Measurements from ENCODE around the gene ZBTB21. TPM values are rescaled to one million over a fixed set of nuclear protein-coding genes. Genes with fewer than 3 reads are reported as not detected.

Gene ZBTB21
- total and polyA plus RNA-seq, 10 donors: 1.9 to 21.7 (median 14.0) TPM

GRCh38 chr21:42021371-42022090 lies 11.4 kb upstream of the ZBTB21 start:
- no peaks in the 10 kb centered on the region for H3K9me3 ChIP-seq
- DNase-seq: no peak
- no peak overlapping the region for H3K4me3 ChIP-seq
- H3K27me3 ChIP-seq (replicated peaks in 1 of 7): peaks cover 0 to 5% (median 0%) of the 10 kb centered on the region in 7 donors
- H3K27ac ChIP-seq: no peak overlapping the region
- intact Hi-C loops (cut with DNase I; ENCODE audit: low total_unique reads): no loop called here
- 77 to 87% (median 79%) methylated on average over 15 to 20 of the region's 20 CpGs for WGBS, 5 donors
- no peaks in the 10 kb centered on the region for H3K36me3 ChIP-seq
- no peak for TF ChIP-seq POLR2A (IDR thresholded peaks at IDR 0.05)
- no peak for TF ChIP-seq CTCF (IDR thresholded peaks at IDR 0.05 in 8 of 11, conservative IDR thresholded peaks at IDR 0.05 in 3 of 11)
- no peak for TF ChIP-seq POLR2AphosphoS5 (IDR thresholded peaks at IDR 0.05)
- peaks cover 0 to 5% (median 0%) of the 10 kb centered on the region in 6 donors for H3K4me1 ChIP-seq

- peaks cover 0 to 5% (median 0%) of the 10 kb centered on the region in 7 donors for H3K27me3 ChIP-seq (replicated peaks in 1 of 7)
- peaks cover 0 to 3% (median 0%) of the 10 kb centered on the region in 6 donors for H3K4me1 ChIP-seq
- intact Hi-C loops (cut with DNase I; ENCODE audit: low total_unique reads): no loop called here
- peaks cover 0 to under 1% (median 0%) of the 10 kb centered on the region in 8 donors for H3K9me3 ChIP-seq
- TF ChIP-seq POLR2AphosphoS5 (IDR thresholded peaks at IDR 0.05) (no peak), CTCF (IDR thresholded peaks at IDR 0.05 in 8 of 11, conservative IDR thresholded peaks at IDR 0.05 in 3 of 11) (no peak), POLR2A (IDR thresholded peaks at IDR 0.05) (no peak)
- DNase-seq: no peak
- H3K27ac ChIP-seq: no peak overlapping the region
- H3K4me3 ChIP-seq: no peak overlapping the region
- 84 to 96% (median 88%) methylated on average over 6 of the region's 6 CpGs for WGBS, 5 donors
- H3K36me3 ChIP-seq: no peaks in the 10 kb centered on the region
These were observed 9.5 kb upstream of the ZBTB21 start for GRCh38 chr21:42019706-42020105.

- Histone ChIP-seq H3K9me3 (peaks cover 0 to 3% (median 0%) of the 10 kb centered on the region in 8 donors), H3K27ac (no peak overlapping the region), H3K4me1 (no peaks in the 10 kb centered on the region), H3K36me3 (no peaks in the 10 kb centered on the region), H3K27me3 (replicated peaks in 1 of 7) (peaks cover 0 to 5% (median 0%) of the 10 kb centered on the region in 7 donors), H3K4me3 (no peak overlapping the region)
- 85 to 93% (median 87%) methylated on average over 7 to 11 of the region's 11 CpGs for WGBS, 5 donors
- no peak for DNase-seq
- TF ChIP-seq CTCF (IDR thresholded peaks at IDR 0.05 in 8 of 11, conservative IDR thresholded peaks at IDR 0.05 in 3 of 11): no peak
- no peak for TF ChIP-seq POLR2AphosphoS5 (IDR thresholded peaks at IDR 0.05)
- no peak for TF ChIP-seq POLR2A (IDR thresholded peaks at IDR 0.05)
- intact Hi-C loops (cut with DNase I; ENCODE audit: low total_unique reads): no loop called here
These were observed 9.0 kb upstream of the ZBTB21 start for GRCh38 chr21:42019101-42019605.

- H3K4me1 ChIP-seq: peaks cover 0 to 4% (median 0%) of the 10 kb centered on the region in 6 donors
- no peak for DNase-seq
- intact Hi-C loops (cut with DNase I; ENCODE audit: low total_unique reads): no loop called here
- TF ChIP-seq POLR2AphosphoS5 (IDR thresholded peaks at IDR 0.05) (no peak), CTCF (IDR thresholded peaks at IDR 0.05 in 8 of 11, conservative IDR thresholded peaks at IDR 0.05 in 3 of 11) (no peak), POLR2A (IDR thresholded peaks at IDR 0.05) (no peak)
- no peak overlapping the region for H3K4me3 ChIP-seq
- peaks cover 0 to 3% (median 0%) of the 10 kb centered on the region in 8 donors for H3K9me3 ChIP-seq
- H3K27ac ChIP-seq: no peak overlapping the region
- WGBS, 5 donors: 82 to 90% (median 88%) methylated on average over 2 of the region's 2 CpGs
- H3K36me3 ChIP-seq: no peaks in the 10 kb centered on the region
- H3K27me3 ChIP-seq (replicated peaks in 1 of 7): peaks cover 0 to 2% (median 0%) of the 10 kb centered on the region in 7 donors
These were observed 6.9 kb upstream of the ZBTB21 start for GRCh38 chr21:42017022-42017421.

Data from spleen (tissue), 11 donors.